Ascending aorta (tissue), 2 donors: ENCODE measurements around the gene KISS1R. TPM values are rescaled to one million over a fixed set of nuclear protein-coding genes. Genes with fewer than 3 reads are reported as not detected.

Experiments used
- DNase-seq, 2 donors: peaks; one replicate each; pipeline ENCODE4 v3.0.0-alpha.2; 2019; ENCODE audit warnings: low spot score in 2 of 2
- H3K27ac ChIP-seq, 2 donors: fragments of 200-600 bp; sonication (generic); one replicate each; pipeline ENCODE4 v1.5.1; 2016 to 2017; ENCODE audit warnings: mild to moderate bottlenecking in 1 of 2
- H3K27me3 ChIP-seq: fragments of 200-600 bp; sonication (generic); one replicate; pipeline ENCODE4 v1.5.1; 2017
- H3K36me3 ChIP-seq, 2 donors: fragments of 200-600 bp; sonication (generic); one replicate each; pipeline ENCODE4 v1.5.1; 2016
- H3K4me1 ChIP-seq, 2 donors: fragments of 200-600 bp; sonication (generic); one replicate each; pipeline ENCODE4 v1.5.1; 2016 to 2017; ENCODE audit warnings: mild to moderate bottlenecking in 1 of 2
- H3K4me3 ChIP-seq, 2 donors: fragments of 200-600 bp; sonication (generic); one replicate each; pipeline ENCODE4 v1.5.1; 2016 to 2017; ENCODE audit warnings: mild to moderate bottlenecking in 1 of 2
- H3K9me3 ChIP-seq, 2 donors: fragments of 200-600 bp; sonication (generic); one replicate each; pipeline ENCODE4 v1.5.1; 2016
- intact Hi-C: fragments of 100-400 bp; cut with DNase I; formaldehyde crosslinking; loops from one replicate; pipeline ENCODE4 v1.15.1; 2023
- total RNA-seq: library from RNA; depleted of rRNA; stranded (reverse); fragments of >200 nt; gene quantifications from one replicate; pipeline ENCODE4 v1.1.0, GENCODE V29; 2016
- TF ChIP-seq, protein P1 (sequence below), 3 experiments: fragments of 200-600 bp in 2 of 3; fragments of 450-650 bp in 1 of 3; sonication (generic) in 2 of 3; IDR thresholded peaks; one replicate each; pipeline ENCODE4 v1.5.1; 2016 to 2019; ENCODE audit warnings: antibody characterized with exemption in 3 of 3, mild to moderate bottlenecking in 1 of 3, moderate library complexity in 1 of 3

KISS1R gene
- total RNA-seq, 1 donor from 2014 or later = not detected

- H3K36me3 ChIP-seq = peaks cover 59 to 75% of the 10 kb centered on the region in 2 donors
- H3K4me1 ChIP-seq = no peaks in the 10 kb centered on the region
- H3K27me3 ChIP-seq = no peaks in the 10 kb centered on the region
- intact Hi-C loops = no loop called here
- H3K4me3 ChIP-seq = no peak overlapping the region
- no peak for DNase-seq
- TF ChIP-seq, protein P1, sequence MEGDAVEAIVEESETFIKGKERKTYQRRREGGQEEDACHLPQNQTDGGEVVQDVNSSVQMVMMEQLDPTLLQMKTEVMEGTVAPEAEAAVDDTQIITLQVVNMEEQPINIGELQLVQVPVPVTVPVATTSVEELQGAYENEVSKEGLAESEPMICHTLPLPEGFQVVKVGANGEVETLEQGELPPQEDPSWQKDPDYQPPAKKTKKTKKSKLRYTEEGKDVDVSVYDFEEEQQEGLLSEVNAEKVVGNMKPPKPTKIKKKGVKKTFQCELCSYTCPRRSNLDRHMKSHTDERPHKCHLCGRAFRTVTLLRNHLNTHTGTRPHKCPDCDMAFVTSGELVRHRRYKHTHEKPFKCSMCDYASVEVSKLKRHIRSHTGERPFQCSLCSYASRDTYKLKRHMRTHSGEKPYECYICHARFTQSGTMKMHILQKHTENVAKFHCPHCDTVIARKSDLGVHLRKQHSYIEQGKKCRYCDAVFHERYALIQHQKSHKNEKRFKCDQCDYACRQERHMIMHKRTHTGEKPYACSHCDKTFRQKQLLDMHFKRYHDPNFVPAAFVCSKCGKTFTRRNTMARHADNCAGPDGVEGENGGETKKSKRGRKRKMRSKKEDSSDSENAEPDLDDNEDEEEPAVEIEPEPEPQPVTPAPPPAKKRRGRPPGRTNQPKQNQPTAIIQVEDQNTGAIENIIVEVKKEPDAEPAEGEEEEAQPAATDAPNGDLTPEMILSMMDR (IDR thresholded peaks at IDR 0.05) = no peak
- H3K9me3 ChIP-seq = no peaks in the 10 kb centered on the region
- no peak overlapping the region for H3K27ac ChIP-seq
Observed at GRCh38 chr19:885536-886224, 31.5 kb upstream of the KISS1R start.

GRCh38 chr19:887072-887471 is 30.1 kb upstream of the KISS1R start:
- Histone ChIP-seq H3K9me3 (no peaks in the 10 kb centered on the region), H3K4me3 (no peak overlapping the region), H3K27ac (no peak overlapping the region), H3K4me1 (peaks cover 2 to 3% of the 10 kb centered on the region in 2 donors), H3K27me3 (no peaks in the 10 kb centered on the region), H3K36me3 (peaks cover 50 to 61% of the 10 kb centered on the region in 2 donors)
- intact Hi-C loops = no loop called here
- DNase-seq = no peak
- TF ChIP-seq, protein P1 (IDR thresholded peaks at IDR 0.05) = no peak

GRCh38 chr19:887599-887998 is 29.5 kb upstream of the KISS1R start:
- no peak for DNase-seq
- intact Hi-C loops = no loop called here
- no peaks in the 10 kb centered on the region for H3K27me3 ChIP-seq
- peaks cover 46 to 56% of the 10 kb centered on the region in 2 donors for H3K36me3 ChIP-seq
- peaks cover 4 to 6% of the 10 kb centered on the region in 2 donors for H3K4me1 ChIP-seq
- TF ChIP-seq, protein P1 (IDR thresholded peaks at IDR 0.05) = no peak
- H3K27ac ChIP-seq = no peak overlapping the region
- H3K9me3 ChIP-seq = no peaks in the 10 kb centered on the region
- H3K4me3 ChIP-seq = no peak overlapping the region

- H3K27me3 ChIP-seq = no peaks in the 10 kb centered on the region
- intact Hi-C loops = no loop called here
- no peak overlapping the region for H3K4me3 ChIP-seq
- no peak overlapping the region for H3K27ac ChIP-seq
- H3K4me1 ChIP-seq = peaks cover 4 to 6% of the 10 kb centered on the region in 2 donors
- H3K9me3 ChIP-seq = no peaks in the 10 kb centered on the region
- TF ChIP-seq, protein P1 (IDR thresholded peaks at IDR 0.05) = no peak
- DNase-seq = no peak
- peaks cover 42 to 45% of the 10 kb centered on the region in 2 donors for H3K36me3 ChIP-seq
Observed at GRCh38 chr19:888581-889385, 28.4 kb upstream of the KISS1R start.

DNA sequence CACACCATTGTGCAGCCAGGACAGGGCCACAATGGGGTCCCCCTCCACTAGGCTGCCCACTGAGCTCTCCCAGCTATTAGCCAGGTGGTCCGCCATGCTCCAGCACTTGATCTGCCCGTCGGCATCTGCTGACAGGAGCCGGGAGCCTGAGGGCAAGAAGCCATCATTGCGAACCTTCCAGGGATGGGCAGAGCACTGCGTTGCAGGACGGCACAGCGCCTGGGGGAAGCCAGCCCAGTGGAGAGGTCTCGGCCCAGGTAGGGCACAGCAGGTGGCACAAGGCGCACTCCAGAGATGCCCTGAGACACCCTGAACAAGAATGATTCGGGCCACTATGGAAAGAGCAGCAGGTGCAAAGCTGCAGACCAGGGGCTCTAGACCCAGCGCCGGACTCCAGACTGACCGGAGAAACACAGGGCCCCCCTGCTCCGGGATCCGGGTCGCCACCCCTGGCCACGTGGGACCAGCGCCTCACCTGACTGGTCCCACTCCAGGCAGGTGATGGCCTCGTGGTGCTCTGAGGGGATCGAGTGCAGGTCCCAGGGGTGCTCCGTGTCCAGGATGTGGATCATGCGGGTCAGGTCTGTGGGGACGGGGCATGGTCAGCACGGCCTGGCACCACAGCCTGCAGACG is 27.4 kb upstream of the KISS1R start:
- peaks cover 4 to 6% of the 10 kb centered on the region in 2 donors for H3K4me1 ChIP-seq
- H3K27me3 ChIP-seq = no peaks in the 10 kb centered on the region
- no peaks in the 10 kb centered on the region for H3K9me3 ChIP-seq
- no peak for DNase-seq
- H3K27ac ChIP-seq = no peak overlapping the region
- no peak overlapping the region for H3K4me3 ChIP-seq
- H3K36me3 ChIP-seq = peaks cover 35 to 36% of the 10 kb centered on the region in 2 donors
- TF ChIP-seq, protein P1 (IDR thresholded peaks at IDR 0.05) = no peak
- intact Hi-C loops = no loop called here
